CD4-positive, alpha-beta T cell treated with Interferon alpha-2 for 1 hour (primary cell): ENCODE measurements around the gene KCTD12.
"Not testable (repeated sequence)": the region's sequence is repeated elsewhere in the genome, so short reads cannot be mapped to it uniquely, and the experiment has no call there.

Experiments used
- DNase-seq, 2 donors: peaks; one replicate each; pipeline ENCODE4 v3.0.0-alpha.2; 2020 to 2022

KCTD12 gene

GRCh38 chr13:76886292-76887075 is at the start of gene KCTD12:
KCTD12 (minus strand) TSS chr13:76886405; CDS start chr13:76886148, 257 bp downstream.
- peak; percentile 78 to 84 for DNase-seq

GRCh38 chr13:76934671-76935070 is 48.5 kb upstream of the KCTD12 start:
- no peak for DNase-seq

DNA sequence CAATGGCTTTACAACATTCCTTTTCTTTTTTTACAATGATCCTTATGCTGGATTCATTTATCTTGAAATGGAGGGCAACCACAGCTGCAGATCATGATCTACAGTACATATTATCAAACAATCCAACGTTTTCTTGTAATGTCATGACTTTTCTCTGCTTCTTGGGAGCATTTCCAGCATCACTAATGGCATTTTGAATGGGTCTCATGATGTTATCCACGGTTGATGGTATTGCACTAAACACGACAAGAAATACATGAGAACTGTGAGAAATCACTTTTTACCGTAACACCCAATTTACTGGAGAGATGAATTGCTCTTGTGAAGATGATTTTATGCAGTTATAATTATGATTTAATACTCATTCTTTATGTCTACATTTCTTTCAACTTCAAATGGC is 45.9 kb upstream of the KCTD12 start:
- no peak for DNase-seq

DNA sequence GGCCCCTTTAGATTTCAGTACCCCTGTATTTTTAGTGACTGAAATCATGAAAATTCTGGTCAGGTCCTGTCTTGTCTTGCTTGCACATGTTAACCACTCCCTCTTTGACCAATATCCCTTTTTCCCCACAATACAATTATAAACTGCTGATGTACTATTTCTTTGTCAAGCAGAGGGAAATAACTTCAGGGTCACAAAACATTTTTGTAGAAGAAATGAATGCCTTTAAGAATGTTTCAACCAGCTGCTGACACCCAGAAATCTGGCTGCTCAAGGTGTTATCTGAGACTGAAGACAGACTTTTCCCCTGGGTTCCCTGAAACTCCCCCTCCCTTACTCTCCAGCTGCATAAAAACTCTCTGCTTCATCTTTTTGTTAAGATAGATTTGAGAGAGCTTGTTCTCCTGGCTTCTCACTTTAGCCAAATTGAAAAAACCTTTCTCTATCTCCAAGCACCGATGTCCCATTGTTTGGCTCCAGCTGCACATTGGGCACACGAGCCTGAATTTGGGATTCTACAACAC is 43.7 kb upstream of the KCTD12 start:
- DNase-seq = no peak

- DNase-seq = no peak
Measured at GRCh38 chr13:76929320-76929719, 43.1 kb upstream of the KCTD12 start.

DNA sequence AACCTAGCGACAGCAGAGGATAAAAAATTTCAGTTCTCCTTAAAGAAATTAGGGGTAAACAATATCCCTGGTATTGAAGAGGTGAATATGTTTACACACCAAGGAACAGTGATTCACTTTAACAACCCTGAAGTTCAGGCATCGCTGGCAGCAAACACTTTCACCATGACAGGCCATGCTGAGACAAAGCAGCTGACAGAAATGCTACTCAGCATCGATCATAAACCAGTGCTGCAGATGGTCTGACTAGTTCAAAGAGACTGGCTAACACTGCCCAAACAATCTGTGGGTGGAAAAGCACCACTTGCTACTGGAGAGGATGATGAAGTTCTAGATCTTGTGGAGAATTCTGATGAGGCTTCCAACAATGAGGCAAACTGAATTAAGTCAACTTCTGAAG is 42.3 kb upstream of the KCTD12 start:
- no peak for DNase-seq

DNA sequence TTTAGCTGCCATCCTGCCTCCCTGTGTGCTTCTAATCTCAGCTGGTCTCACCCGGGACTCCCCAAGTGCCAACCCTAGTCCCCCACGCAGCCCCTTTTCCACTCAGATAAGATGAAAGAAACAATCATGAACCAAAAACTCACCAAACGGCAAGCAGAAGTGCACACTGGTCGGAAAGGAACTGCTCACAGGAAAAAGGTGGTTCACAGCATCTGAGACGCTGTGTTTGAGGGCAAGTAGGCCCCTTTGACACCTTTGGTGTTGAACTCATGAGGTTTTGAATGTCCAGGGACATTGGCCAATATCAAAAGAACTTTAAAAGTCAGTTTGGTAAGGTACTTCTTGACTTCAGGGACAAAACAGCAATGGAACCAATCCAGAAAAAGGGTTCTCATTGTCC is 41.8 kb upstream of the KCTD12 start:
- no peak for DNase-seq

- DNase-seq = no peak
Measured at GRCh38 chr13:76925115-76925514, 38.9 kb upstream of the KCTD12 start.

DNA sequence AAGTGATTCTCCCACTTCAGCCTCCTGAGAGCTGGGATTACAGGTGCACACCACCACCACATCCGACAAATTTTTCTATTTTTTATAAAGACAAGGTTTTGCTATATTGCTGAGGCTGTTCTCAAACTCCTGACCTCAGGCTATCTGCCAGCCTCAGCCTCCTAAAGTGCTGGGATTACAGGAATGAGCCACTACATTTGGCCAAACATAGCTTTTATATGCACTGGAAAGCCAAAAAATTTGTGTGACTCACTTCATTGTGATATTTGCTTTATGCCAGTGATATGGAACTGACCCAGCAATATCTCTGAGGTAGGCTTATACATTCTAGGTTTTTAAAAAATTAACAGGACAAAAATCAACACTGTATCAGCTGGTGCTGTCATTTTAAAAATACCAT is 35.3 kb upstream of the KCTD12 start:
- DNase-seq = no peak

GRCh38 chr13:76917755-76918481 is 31.7 kb upstream of the KCTD12 start:
- not testable (repeated sequence) for DNase-seq

DNA sequence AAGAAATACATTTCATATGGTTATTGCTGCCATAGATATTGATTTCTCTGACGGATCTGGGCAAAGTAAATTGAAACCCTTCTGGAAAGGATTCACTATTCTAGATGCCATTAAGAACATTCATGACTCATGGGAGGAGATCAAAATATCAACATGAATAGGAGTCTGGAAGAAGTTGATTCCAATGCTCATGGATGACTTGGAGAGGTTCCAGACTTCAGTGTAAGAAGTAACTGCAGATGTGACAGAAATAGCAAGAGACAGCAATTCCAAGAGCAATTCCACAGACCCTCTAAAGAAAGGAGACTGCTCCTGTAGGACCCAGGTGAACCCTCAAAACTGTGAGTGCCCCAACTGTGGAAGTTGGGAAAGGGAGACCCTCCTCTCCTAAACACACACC is 30.9 kb upstream of the KCTD12 start:
- no peak for DNase-seq

- DNase-seq = no peak
Measured at GRCh38 chr13:76913898-76914297, 27.7 kb upstream of the KCTD12 start.

DNA sequence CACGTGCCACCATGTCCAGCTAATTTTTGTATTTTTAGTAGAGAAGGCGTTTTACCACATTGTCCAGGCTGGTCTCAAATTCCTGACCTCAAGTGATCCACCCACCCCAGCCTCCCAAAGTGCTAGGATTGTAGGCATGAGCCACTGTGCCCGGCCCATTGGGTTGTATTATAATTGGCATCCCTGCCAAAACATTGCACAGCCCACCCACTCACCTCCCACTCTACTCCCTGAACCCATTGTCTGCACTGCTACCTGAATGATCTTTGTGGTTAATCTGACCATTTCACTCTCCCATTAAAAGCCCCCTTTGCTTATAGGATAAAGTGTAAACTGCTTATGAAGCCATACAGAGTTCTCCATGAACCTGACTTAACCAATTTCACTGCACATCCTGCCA is 26.3 kb upstream of the KCTD12 start:
- no peak for DNase-seq

DNA sequence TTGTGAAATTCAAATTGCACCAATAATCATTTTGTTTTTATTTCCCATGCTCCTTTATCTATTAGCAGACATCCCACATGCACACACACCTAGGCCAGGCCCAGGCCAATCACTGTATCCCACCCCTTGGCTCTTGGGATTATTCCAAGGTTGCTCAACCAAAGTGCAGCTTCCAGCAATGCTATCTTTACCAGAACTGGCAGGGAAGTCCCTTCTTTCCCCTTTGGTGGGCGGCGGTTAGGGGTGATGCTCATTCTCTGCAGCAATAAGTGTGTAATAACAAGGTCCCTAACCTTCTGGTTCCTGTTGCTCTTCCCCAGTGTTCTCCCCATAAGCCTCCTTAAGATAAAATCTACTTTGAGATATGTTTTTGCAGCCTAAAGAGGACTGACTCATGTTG is 18.3 kb upstream of the KCTD12 start:
- no peak for DNase-seq

- peak; percentile 71 to 79 for DNase-seq
Measured at GRCh38 chr13:76903544-76904162, 17.4 kb upstream of the KCTD12 start.

- DNase-seq = not testable (repeated sequence)
Measured at GRCh38 chr13:76899066-76899465, 12.9 kb upstream of the KCTD12 start.

DNA sequence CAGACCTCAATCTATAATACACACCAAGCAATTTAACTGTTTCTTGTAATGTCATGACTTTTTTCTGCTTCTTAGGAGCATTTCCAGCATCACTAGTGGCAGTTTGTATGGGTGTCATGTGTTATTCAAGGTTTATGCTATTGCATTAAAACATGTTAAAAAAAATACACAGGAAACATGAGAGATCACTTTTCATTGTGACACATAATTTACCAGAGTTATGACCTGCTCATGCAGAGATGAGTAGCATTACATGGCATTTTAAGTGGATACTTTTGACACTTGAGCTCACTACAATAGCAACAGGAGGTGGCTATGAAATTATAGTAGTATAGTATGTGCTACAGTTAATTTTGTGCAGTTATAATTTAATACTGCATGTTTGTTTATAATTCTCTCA is 11.0 kb upstream of the KCTD12 start:
- DNase-seq = not testable (repeated sequence)

GRCh38 chr13:76894401-76895110 is 8.4 kb upstream of the KCTD12 start:
- no peak for DNase-seq

DNA sequence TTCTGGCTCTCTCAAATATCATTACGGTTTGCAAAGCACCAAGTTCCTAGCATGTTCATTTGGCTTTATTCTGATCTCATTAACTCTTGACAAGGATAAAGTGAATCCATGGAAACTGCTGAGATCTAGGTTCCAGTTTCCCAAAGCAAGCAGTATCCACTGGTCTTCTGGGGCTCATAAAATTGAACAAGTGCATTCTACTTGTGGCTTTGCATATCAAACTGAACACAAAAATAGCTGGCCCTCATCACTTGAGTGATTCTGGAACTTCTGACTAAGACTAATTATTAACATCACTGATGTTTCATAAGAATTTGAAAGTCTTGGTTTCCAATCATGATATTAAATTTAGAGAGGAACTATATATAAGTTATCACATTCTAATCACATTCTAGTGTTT is 6.3 kb upstream of the KCTD12 start:
- DNase-seq = no peak

DNA sequence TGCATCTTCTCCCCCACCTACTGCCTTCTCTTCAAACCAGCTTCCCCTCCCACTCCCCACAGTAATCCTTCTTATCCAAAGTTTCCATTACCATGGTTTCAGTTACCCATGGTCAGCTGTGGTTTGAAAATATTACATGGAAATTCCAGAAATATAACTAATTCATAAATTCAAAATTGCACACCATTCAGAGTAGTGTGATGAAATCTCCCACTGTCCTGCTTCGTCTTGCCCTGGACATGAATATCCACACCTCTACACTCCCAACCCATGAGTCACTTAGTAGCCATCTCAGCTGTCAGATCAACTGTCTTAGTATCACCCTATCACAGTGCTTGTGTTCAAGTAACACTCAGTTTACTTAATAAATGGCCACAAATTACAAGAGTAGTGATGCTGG is 3.8 kb upstream of the KCTD12 start:
- no peak for DNase-seq

DNA sequence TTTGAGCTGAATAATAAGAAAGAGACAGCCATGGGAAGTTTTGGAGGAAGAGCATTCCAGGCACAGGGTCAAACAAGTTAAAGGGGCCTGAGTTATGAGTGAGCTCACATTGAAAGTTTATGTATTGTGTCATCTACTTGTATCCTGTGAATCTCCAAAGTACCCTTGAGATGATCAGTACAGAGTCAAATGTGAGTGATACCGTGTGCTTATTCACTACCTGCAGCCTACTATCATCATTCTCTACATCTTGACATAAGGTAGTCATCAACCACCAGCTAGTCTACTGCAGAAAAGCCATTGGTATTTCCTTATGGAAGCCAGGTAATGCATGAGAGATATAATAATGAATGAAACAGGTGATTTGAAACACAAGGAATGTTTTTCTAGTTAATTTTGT is 3.0 kb upstream of the KCTD12 start:
- DNase-seq = no peak

DNA sequence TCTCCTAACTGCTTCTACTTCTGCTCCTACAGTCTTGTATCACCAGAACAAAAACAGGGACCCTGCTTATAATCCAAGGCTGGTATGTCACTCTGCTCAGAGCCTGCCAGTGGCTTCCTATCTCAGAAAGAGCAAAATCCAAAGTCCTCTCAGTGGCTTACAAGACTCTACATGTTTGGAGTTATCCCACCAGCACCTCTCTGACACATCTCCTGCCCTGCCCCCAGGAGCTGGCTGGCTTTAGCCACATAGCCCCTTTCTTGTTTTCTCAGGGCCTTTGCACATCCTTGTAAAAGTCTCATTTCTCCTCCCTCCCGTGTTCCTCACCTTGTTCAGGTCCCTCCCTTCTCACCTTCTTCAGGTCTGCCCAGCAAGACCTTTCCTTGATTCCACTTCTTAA is 2.2 kb upstream of the KCTD12 start:
- no peak for DNase-seq

DNA sequence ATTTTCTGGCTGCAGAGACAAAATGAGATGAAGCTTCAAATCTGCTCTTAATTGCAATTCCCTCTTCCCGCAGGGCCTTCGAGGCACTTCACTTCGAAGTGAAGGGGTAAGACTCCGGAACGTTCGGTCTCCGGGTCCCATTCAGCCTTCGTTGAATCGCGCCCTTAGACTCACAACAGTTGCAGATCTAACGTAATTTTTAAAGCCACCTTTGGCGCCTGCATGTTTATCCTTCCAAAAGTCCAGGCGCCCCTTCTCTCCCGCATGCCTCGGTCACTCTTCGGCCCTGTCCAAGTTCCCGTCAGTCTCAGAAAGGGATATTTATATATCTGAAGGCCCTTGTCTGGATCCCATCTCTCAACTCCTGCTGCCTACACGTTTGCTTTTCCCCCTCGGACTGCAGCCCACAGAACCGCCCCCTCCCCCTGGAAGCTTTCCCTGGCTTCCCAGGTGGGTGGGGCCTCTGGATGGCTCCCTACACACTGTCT is 915 bp upstream of the KCTD12 start:
- DNase-seq = no peak
